KMS-11 (cell line): ENCODE results near the gene HTR6.

ENCODE experiments used
- H2AFZ ChIP-seq: fragments of 200-600 bp; sonication (generic); 2 replicates; pipeline ENCODE4 v1.6.1; 2016; ENCODE audit warnings: antibody characterized with exemption, mixed run types, low read depth
- H3K27ac ChIP-seq: fragments of 200-600 bp; sonication (generic); 2 replicates; pipeline ENCODE4 v1.6.1; 2016; ENCODE audit warnings: mild to moderate bottlenecking, mixed run types
- H3K27me3 ChIP-seq: fragments of 200-600 bp; sonication (generic); 2 replicates; pipeline ENCODE4 v1.6.1; 2017; ENCODE audit warnings: mild to moderate bottlenecking, low read depth, mixed run types, moderate library complexity; ENCODE audit not compliant: insufficient read depth
- H3K36me3 ChIP-seq: fragments of 200-600 bp; sonication (generic); 2 replicates; pipeline ENCODE4 v1.6.1; 2017; ENCODE audit warnings: mild to moderate bottlenecking, mixed run types; ENCODE audit not compliant: insufficient read depth
- H3K4me1 ChIP-seq: fragments of 200-600 bp; sonication (generic); 2 replicates; pipeline ENCODE4 v1.6.1; 2016; ENCODE audit warnings: mild to moderate bottlenecking, low read depth, mixed run types; ENCODE audit not compliant: poor library complexity, severe bottlenecking
- H3K4me2 ChIP-seq: fragments of 200-600 bp; sonication (generic); 2 replicates; pipeline ENCODE4 v1.7.0; 2016; ENCODE audit warnings: mild to moderate bottlenecking, mixed run types
- H3K4me3 ChIP-seq: fragments of 200-600 bp; sonication (generic); IDR thresholded peaks from 2 replicates; pipeline ENCODE4 v1.6.1; 2017; ENCODE audit warnings: low read depth, low read length, mixed read lengths; ENCODE audit not compliant: insufficient read depth
- H3K79me2 ChIP-seq: fragments of 200-600 bp; sonication (generic); 2 replicates; pipeline ENCODE4 v1.6.1; 2016; ENCODE audit warnings: low read depth, mixed run types; ENCODE audit not compliant: insufficient read depth
- H3K9ac ChIP-seq: fragments of 200-600 bp; sonication (generic); 2 replicates; pipeline ENCODE4 v1.6.1; 2016; ENCODE audit warnings: mild to moderate bottlenecking, mixed run types
- H4K20me1 ChIP-seq: fragments of 200-600 bp; sonication (generic); 2 replicates; pipeline ENCODE4 v1.6.1; 2016; ENCODE audit warnings: mild to moderate bottlenecking, mixed run types; ENCODE audit not compliant: insufficient read depth
- TF ChIP-seq, protein P1 (sequence below): fragments of 200-600 bp; sonication (generic); conservative IDR thresholded peaks from 2 replicates; pipeline ENCODE4 v1.6.1; 2017; ENCODE audit warnings: low read depth, mild to moderate bottlenecking, antibody characterized with exemption, low read length, moderate library complexity, mixed read lengths

Gene HTR6

GRCh38 chr1:19644395-19644680 is 20.3 kb upstream of the HTR6 start:
- Histone ChIP-seq H3K36me3 (no peaks in the 10 kb centered on the region), H3K27me3 (peaks cover 29% of the 10 kb centered on the region), H3K4me1 (no peaks in the 10 kb centered on the region), H3K9ac (no peak overlapping the region), H3K27ac (no peak overlapping the region), H3K4me2 (no peak overlapping the region), H2AFZ (no peak overlapping the region), H4K20me1 (no peaks in the 10 kb centered on the region), H3K79me2 (no peaks in the 10 kb centered on the region), H3K4me3 (no peak overlapping the region)
- TF ChIP-seq, protein P1, sequence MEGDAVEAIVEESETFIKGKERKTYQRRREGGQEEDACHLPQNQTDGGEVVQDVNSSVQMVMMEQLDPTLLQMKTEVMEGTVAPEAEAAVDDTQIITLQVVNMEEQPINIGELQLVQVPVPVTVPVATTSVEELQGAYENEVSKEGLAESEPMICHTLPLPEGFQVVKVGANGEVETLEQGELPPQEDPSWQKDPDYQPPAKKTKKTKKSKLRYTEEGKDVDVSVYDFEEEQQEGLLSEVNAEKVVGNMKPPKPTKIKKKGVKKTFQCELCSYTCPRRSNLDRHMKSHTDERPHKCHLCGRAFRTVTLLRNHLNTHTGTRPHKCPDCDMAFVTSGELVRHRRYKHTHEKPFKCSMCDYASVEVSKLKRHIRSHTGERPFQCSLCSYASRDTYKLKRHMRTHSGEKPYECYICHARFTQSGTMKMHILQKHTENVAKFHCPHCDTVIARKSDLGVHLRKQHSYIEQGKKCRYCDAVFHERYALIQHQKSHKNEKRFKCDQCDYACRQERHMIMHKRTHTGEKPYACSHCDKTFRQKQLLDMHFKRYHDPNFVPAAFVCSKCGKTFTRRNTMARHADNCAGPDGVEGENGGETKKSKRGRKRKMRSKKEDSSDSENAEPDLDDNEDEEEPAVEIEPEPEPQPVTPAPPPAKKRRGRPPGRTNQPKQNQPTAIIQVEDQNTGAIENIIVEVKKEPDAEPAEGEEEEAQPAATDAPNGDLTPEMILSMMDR: no peak

GRCh38 chr1:19644681-19645410 is 19.8 kb upstream of the HTR6 start:
- no peaks in the 10 kb centered on the region for H3K79me2 ChIP-seq
- no peaks in the 10 kb centered on the region for H4K20me1 ChIP-seq
- no peaks in the 10 kb centered on the region for H3K36me3 ChIP-seq
- no peak overlapping the region for H3K9ac ChIP-seq
- no peak overlapping the region for H3K27ac ChIP-seq
- peaks cover 29% of the 10 kb centered on the region for H3K27me3 ChIP-seq
- no peak overlapping the region for H3K4me3 ChIP-seq
- no peak overlapping the region for H3K4me2 ChIP-seq
- TF ChIP-seq, protein P1: no peak
- H3K4me1 ChIP-seq: no peaks in the 10 kb centered on the region
- no peak overlapping the region for H2AFZ ChIP-seq

GRCh38 chr1:19645411-19646251 is 19.0 kb upstream of the HTR6 start:
- H2AFZ ChIP-seq: no peak overlapping the region
- H3K27me3 ChIP-seq: peaks cover 29% of the 10 kb centered on the region
- no peak overlapping the region for H3K4me2 ChIP-seq
- H3K79me2 ChIP-seq: no peaks in the 10 kb centered on the region
- no peaks in the 10 kb centered on the region for H3K4me1 ChIP-seq
- no peak overlapping the region for H3K9ac ChIP-seq
- H3K36me3 ChIP-seq: no peaks in the 10 kb centered on the region
- TF ChIP-seq, protein P1: no peak
- H3K4me3 ChIP-seq: no peak overlapping the region
- H3K27ac ChIP-seq: no peak overlapping the region
- H4K20me1 ChIP-seq: no peaks in the 10 kb centered on the region

- no peaks in the 10 kb centered on the region for H4K20me1 ChIP-seq
- no peak overlapping the region for H2AFZ ChIP-seq
- H3K27ac ChIP-seq: no peak overlapping the region
- H3K4me3 ChIP-seq: no peak overlapping the region
- peaks cover 29% of the 10 kb centered on the region for H3K27me3 ChIP-seq
- no peak overlapping the region for H3K9ac ChIP-seq
- no peaks in the 10 kb centered on the region for H3K4me1 ChIP-seq
- H3K79me2 ChIP-seq: no peaks in the 10 kb centered on the region
- TF ChIP-seq, protein P1: no peak
- no peak overlapping the region for H3K4me2 ChIP-seq
- no peaks in the 10 kb centered on the region for H3K36me3 ChIP-seq
These were observed 18.0 kb upstream of the HTR6 start for GRCh38 chr1:19646377-19647319.
